ENCODE data around the gene OCRL.

GRCh38 chrX:129636175-129636681 lies 96.2 kb downstream of the OCRL start:
- TF ChIP-seq, protein P1, sequence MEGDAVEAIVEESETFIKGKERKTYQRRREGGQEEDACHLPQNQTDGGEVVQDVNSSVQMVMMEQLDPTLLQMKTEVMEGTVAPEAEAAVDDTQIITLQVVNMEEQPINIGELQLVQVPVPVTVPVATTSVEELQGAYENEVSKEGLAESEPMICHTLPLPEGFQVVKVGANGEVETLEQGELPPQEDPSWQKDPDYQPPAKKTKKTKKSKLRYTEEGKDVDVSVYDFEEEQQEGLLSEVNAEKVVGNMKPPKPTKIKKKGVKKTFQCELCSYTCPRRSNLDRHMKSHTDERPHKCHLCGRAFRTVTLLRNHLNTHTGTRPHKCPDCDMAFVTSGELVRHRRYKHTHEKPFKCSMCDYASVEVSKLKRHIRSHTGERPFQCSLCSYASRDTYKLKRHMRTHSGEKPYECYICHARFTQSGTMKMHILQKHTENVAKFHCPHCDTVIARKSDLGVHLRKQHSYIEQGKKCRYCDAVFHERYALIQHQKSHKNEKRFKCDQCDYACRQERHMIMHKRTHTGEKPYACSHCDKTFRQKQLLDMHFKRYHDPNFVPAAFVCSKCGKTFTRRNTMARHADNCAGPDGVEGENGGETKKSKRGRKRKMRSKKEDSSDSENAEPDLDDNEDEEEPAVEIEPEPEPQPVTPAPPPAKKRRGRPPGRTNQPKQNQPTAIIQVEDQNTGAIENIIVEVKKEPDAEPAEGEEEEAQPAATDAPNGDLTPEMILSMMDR (IDR thresholded peaks at IDR 0.05; ENCODE audit: low read depth, low read length, poor library complexity, severe bottlenecking) = no peak
- no peak for TF ChIP-seq EZH2phosphoT487 (IDR thresholded peaks at IDR 0.05; ENCODE audit: borderline replicate concordance, low read length)

Data from DOHH2 (cell line).